PFSK-1 (cell line): Measurements from ENCODE around the gene HS6ST1.

Experiments
- FOXP2 ChIP-seq: optimal IDR thresholded peaks from 2 replicates; pipeline ENCODE3; 2011; ENCODE audit warnings: borderline replicate concordance, control low read depth, inconsistent platforms; ENCODE audit not compliant: insufficient read depth; ENCODE audit errors: extremely low read length, extremely low read depth
- POLR2AphosphoS5 ChIP-seq: IDR thresholded peaks from 2 replicates; pipeline ENCODE4 v1.6.1; 2012; ENCODE audit warnings: low read depth, mild to moderate bottlenecking, control low read depth, low read length, moderate library complexity
- REST ChIP-seq, 2 experiments: IDR thresholded peaks; 2 replicates each; pipeline versions ENCODE4 v1.6.1 to v1.8.0; 2011 to 2012; ENCODE audit warnings: low read depth in 2 of 2, low read length in 2 of 2, control low read depth in 1 of 2, inconsistent platforms in 1 of 2, mild to moderate bottlenecking in 1 of 2, moderate library complexity in 1 of 2; ENCODE audit not compliant: insufficient read depth in 1 of 2
- SIN3A ChIP-seq: IDR thresholded peaks from 2 replicates; pipeline ENCODE4 v1.6.1; 2012; ENCODE audit warnings: mild to moderate bottlenecking, low read length, moderate library complexity, borderline replicate concordance; ENCODE audit not compliant: insufficient read depth
- TAF1 ChIP-seq: IDR thresholded peaks from 2 replicates; pipeline ENCODE4 v1.6.1; 2012; ENCODE audit warnings: low read length, control low read depth, borderline replicate concordance; ENCODE audit not compliant: insufficient read depth

GRCh38 chr2:128233790-128234395, 84.8 kb downstream of the HS6ST1 start:
- no peak for TF ChIP-seq TAF1
- TF ChIP-seq POLR2AphosphoS5: no peak
- no peak for TF ChIP-seq SIN3A
- no peak for TF ChIP-seq REST (IDR thresholded peaks at IDR 0.05; ENCODE audit: insufficient read depth in 1 of 2, low read depth in 2 of 2, low read length in 2 of 2)
- no peak for TF ChIP-seq FOXP2
